Stimulated activated CD4-positive, alpha-beta T cell treated with anti-CD3 and anti-CD28 coated beads, Interleukin-15, amount 100 ng/mL, for 48 hours (primary cell): ENCODE measurements around the gene AQP11.
"Not testable (repeated sequence)": the region's sequence is repeated elsewhere in the genome, so short reads cannot be mapped to it uniquely, and the experiment has no call there.

Experiments used
- DNase-seq, 2 donors: peaks; one replicate each; pipeline ENCODE4 v3.0.0-alpha.2; 2020; ENCODE audit warnings: low read depth in 2 of 2

AQP11 gene

DNA sequence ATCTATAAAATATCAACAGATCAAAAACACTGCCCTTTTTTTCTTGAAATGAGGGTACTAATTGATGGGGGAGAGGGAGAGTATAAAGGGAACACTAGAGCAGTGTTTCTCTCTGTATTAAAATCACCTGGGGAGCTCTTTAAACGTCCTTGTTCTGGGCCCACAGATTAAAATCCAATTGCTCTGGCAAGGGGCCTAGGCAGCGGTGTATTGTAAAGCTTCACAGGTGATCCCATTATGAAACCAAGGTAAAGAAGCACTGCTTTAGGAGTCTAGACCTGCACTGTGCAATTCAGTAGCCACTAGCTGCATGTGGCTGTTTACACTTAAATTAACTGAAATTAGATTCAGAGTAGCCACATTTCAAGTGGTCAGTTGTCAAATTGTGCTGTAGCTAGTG is 3.0 kb downstream of the AQP11 start:
- no peak for DNase-seq

- no peak for DNase-seq
Measured at GRCh38 chr11:77593883-77594282, 4.1 kb downstream of the AQP11 start.

DNA sequence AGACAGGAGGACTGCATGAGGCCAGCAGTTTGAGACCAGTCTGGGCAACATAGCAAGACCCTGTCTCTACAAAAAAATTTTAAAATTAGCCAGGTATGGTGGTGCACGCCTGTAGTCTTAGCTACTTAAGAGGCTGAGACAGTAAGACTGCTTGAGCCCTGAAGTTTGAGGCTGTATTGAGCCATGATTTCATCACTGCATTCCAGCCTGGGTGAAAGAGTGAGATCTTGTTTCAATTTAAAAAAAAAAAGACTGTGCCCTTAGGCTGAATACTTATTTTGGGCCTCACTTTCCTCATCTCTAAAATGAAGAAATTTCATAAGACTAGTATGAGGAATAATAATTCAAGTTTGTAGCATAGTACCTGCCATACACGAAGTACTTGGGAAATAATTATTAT is 6.9 kb downstream of the AQP11 start:
- no peak for DNase-seq

DNA sequence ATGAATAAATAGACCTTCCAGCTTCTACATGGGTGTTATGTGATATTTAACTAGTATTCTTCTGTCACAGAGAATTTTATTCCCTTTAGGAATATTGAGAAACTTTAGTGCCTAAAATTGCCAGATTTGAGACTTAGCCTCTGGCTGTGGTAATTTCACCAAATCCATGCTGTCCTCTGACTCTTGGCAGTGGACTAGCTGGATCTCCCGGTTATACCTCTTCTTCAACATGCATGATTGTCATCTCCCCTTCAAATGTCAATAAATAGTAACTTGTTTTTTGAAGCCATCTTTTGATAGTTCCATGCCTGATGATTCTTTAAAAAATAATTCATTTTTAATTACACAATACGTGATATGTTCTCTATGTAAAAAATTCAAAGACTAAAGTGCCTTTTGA is 8.4 kb downstream of the AQP11 start:
- DNase-seq = no peak

DNA sequence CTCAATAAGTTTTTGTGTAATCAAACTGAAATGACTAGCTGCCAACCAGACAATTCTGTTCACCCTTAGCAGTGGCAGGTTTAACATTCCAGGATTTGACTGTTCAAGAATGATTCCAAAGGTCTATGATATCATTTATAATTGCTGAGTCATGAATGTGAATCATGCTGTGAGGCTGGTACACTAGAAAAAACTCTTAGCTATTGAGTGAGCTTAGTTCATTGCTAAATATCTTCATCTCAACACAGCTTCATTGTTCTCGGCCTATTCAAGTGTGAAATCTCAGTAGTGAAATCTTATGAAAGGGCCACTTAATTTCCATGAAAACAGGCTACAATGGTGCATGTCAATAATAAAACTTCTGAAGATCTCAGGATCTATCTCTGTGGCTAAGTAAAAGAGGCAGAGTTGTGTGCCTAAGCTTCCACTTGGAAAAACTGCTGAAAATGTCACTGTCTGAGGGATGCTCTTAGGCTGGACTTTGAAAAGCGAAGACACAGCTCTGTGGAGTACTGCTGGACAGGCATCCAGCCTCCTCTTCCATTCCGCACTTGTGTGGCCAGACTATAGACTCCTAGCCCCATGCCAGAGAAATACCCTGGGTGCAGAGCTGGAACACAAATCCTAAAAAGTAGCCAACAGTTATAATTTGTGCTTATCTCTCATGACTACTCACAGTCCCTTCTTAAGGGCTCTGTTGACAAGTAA is 12.8 kb downstream of the AQP11 start:
- no peak for DNase-seq

- DNase-seq = no peak
Measured at GRCh38 chr11:77604281-77604680, 14.5 kb downstream of the AQP11 start.

- DNase-seq = no peak
Measured at GRCh38 chr11:77609234-77609633, 19.5 kb downstream of the AQP11 start.

DNA sequence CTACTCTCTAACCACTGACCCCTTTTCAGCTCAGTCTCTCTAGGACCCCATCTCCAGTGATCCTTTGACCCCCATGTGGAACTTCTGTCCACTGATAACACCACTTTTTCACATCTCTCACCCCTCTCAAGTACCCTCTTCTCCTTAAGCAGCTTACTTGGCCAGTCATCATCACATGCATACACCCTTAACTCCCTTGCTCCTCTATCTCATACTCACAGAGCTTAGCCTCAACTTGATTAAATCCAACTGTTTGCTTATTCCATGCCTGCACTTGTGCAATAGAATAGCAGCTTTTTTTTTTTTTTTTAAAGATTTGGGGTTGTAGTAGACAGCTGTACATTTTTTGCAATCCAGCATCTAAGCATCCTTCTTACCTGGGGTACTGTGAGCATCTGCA is 22.2 kb downstream of the AQP11 start:
- no peak for DNase-seq

DNA sequence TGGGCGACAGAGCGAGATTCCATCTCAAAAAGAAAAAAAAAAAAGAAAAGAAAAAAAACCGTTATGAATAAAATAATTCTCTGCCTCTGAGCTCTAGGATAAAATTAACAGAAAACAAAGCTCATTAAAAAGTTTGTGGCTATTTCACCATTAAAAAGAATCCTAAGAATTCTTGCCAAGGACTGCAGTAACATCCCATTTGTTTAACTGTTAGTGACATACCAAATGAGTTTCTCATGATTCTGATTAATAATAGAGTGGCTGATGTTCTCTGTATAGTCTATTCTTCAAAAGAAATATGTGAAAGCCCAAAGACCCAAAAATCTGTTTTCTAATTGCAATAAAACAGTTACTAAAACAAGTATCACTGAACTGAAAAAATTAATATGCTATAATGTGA is 28.1 kb downstream of the AQP11 start:
- DNase-seq = no peak

GRCh38 chr11:77619576-77620198 is 29.9 kb downstream of the AQP11 start:
- DNase-seq = no peak

- no peak for DNase-seq
Measured at GRCh38 chr11:77630157-77630710, 40.5 kb downstream of the AQP11 start.

- DNase-seq = not testable (repeated sequence)
Measured at GRCh38 chr11:77633926-77634325, 44.2 kb downstream of the AQP11 start.

DNA sequence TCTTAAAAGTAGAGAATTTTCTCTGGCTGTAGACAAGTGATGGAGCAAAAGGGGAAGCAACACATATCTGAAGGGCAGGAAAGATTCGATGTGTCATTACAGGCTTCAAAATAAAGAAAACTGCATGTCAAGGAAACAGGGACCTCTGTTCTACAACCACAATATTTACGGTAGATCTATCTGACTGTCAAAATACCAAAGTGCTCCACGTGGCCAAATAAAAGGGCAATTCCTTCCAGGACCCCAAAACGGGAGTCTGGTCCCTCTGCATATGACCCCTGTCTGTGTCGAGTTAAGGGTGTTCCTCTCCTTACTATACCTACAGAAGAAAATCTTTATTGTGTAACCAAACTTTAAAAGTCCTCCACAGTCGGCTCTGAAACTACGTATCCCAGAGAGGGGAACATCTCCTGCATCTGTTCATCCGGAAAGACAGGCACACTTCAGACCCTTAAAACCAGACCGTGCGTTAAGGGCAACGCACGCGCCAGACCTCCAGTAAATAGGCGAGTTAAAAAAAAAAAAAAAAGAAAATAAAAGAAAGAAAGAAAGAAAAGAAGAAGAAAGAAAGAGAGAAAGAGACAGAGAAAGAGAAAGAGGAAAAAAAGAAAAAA is 47.1 kb downstream of the AQP11 start:
- DNase-seq = no peak

DNA sequence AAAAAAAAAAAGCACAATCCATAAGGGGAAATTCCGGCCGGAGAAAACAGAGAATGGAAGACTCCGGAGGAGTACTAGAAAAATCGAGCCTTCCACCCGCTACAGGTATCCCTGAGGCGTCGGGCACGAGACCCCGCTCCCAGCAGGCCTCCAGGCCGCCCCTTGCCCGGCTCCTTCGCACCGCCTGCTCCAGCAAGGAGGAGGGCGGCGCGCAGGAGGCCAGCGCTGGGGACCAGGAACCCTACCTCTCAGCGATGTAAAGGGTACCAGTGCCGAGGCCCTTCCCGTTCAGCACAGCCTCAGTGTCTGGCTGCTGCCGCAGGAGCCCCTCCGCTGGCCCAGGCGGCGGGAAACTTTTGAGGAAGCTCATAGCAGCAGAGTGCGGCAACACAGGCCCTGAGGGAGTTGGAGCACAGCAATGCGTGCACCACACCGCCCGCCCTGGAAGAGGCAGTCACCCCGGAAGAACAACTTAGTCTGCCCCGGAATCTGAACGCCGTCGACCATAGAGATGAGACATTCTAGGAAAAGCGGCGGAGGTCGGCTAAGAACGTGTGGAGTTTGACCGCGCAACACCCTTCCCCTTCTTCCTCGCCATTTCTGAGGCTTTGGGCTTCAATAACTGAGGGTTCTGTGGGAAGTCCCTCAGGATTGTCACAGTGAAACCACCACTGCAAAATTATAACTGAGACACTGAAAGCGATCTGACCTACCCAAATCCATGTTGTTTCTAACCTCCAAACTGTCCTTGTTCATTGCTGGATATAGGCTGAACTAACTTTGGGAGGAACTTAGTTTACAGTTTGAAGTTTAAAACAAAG is 47.8 kb downstream of the AQP11 start, which contains the start of gene CLNS1A:
Gene CLNS1A, minus strand, starts transcription at position 450 of the 821 bp plus-strand sequence. Its CDS starts 80 bp downstream, at position 370.
- DNase-seq = peak; percentile 73 to 78

DNA sequence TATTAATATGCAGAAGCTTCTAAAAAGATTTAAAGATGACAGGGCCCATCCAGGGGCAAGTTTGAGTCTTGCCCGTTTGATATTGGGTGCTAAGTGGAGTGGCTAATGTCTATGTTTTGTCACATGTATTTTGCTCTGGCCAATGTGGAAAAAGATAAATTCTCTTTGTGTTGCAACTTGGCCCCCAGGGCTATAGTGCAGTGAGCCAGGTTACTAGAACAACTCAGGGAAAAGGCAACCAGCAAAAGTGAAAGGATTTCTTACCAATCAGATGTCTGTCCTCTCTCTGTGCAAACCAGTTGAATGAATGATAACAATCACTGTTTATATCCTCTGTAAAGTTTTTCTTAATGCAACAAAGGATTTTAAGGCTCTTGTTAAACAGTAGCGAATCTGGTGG is 52.5 kb downstream of the AQP11 start:
- no peak for DNase-seq

- DNase-seq = no peak
Measured at GRCh38 chr11:77644887-77645286, 55.1 kb downstream of the AQP11 start.

DNA sequence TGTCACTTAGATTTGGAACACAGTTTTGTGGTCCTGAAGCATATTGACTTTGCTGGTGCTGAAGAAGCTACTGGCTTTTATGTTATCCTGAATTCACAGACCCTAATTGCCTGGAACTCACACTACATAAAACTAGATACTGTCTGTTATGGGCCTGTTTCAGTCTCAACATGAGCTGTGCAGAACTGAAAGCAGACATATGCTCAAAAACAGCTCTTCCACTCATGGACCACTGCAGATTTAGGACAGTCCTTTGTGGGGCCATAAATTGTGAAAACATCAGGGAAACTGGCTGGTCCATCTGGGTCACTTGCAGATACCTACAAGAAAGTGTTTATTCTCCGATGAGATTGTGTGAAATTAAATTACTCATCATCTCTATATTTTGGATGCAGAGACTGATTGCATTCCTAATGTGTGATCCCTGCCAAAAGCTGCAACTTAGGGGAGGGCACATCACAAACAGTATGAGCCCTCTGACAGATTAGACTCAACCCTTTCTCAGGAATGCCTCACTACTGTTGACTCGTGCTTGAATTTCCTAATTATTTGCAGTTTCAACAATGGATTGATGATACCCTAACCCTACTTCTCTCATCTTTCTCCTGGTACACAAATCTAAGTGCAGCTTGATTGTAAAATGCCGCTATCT is 58.0 kb downstream of the AQP11 start:
- DNase-seq = no peak

GRCh38 chr11:77650123-77650522 is 60.4 kb downstream of the AQP11 start:
- DNase-seq = no peak

DNA sequence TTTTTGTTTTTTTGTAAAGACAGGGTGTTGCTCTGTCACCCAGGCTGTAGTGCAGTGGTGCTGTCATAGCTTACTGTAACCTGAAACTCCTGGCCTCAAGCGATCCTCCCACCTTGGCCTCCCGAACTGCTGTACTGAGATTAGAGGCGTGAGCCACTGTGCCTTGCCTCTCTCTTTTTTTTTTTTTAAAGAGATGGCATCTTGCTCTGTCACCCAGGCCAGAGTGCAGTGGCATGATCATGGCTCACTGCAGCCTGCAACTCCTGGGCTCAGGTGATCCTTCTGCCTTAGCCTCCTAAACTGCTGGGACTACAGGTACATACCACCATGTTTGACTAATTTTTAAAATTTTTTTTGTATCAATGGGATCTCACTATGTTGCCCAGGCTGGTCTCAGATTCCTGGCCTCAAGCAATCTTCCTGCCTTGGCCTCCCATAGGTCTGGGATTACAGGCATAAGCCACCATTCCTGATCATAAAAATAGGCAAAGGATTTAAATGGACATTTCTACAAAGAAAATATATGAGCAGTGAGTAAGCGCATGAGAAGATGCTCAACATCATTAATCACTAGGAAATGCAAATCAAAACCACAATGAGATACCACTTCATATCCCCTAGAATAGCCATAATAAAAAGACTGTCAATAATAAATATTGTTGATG is 65.1 kb downstream of the AQP11 start:
- no peak for DNase-seq

GRCh38 chr11:77656362-77656761 is 66.6 kb downstream of the AQP11 start:
- no peak for DNase-seq
